ENCODE results near the gene CYBC1.

The CYBC1 gene

DNA sequence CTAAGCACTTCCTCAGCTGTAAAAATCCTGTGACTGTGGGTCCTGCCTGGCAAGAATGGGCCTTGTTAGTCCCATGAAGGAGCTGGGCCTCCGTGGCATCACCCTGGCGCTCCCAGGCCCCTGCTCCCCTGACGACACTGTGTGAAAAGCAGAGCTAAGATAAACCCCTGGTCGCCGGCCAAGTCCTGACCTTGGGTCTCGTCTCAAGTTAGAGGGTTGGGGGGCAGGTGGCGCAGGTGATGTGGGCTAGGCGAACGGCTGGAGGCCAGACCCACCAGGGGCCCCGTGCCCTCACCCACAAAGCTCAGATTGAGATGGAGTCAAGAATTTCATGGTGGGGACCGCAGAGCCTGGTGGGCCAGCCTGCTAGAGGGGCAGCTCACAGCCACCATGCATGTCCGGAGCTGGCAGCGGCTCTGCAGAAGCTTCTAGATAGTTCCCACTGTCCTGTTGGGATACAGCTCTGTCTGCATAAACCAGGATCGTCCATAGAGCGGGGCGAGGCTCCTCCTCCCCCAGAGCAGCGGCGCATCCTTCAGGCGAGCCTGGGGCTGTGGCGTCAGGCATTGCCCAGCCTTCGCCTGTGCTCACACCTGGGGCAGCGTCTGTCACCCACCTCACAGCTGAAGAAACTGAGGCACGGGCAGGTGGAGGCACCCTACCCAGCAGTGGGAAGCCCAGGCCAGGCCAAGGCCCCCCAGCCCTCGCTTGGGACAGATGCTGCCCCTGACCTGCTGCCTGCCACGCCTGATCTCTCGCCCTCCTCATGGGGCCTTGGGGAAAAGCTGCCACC lies 12.0 kb downstream of the CYBC1 start:
- no peak for TF ChIP-seq EZH2 (IDR thresholded peaks at IDR 0.05; ENCODE audit: borderline replicate concordance, low read depth, low read length, severe bottlenecking)
- TF ChIP-seq, protein P1, sequence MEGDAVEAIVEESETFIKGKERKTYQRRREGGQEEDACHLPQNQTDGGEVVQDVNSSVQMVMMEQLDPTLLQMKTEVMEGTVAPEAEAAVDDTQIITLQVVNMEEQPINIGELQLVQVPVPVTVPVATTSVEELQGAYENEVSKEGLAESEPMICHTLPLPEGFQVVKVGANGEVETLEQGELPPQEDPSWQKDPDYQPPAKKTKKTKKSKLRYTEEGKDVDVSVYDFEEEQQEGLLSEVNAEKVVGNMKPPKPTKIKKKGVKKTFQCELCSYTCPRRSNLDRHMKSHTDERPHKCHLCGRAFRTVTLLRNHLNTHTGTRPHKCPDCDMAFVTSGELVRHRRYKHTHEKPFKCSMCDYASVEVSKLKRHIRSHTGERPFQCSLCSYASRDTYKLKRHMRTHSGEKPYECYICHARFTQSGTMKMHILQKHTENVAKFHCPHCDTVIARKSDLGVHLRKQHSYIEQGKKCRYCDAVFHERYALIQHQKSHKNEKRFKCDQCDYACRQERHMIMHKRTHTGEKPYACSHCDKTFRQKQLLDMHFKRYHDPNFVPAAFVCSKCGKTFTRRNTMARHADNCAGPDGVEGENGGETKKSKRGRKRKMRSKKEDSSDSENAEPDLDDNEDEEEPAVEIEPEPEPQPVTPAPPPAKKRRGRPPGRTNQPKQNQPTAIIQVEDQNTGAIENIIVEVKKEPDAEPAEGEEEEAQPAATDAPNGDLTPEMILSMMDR (IDR thresholded peaks at IDR 0.05; ENCODE audit: borderline replicate concordance, extremely low read depth, low read length, poor library complexity, severe bottlenecking) = no peak
- Histone ChIP-seq H3K4me2 (ENCODE audit: insufficient read depth, low read length) (no peak overlapping the region), H3K27me3 (ENCODE audit: insufficient read depth, low read length, poor library complexity) (no peaks in the 10 kb centered on the region), H3K27ac (ENCODE audit: low read length) (no peak overlapping the region), H4K20me1 (ENCODE audit: insufficient read depth, low read length) (peaks cover 25% of the 10 kb centered on the region), H3K4me3 (ENCODE audit: low read depth in 1 of 2, low read length in 2 of 2) (no peak overlapping the region), H3K4me1 (ENCODE audit: insufficient read depth, low read length) (peaks cover 7% of the 10 kb centered on the region; the same call in 1 of the 2 replicates), H2AFZ (ENCODE audit: low read depth, low read length) (no peak overlapping the region), H3K9ac (ENCODE audit: low read depth, low read length) (no peak overlapping the region), H3K36me3 (ENCODE audit: insufficient read depth, low read length) (peaks cover 51% of the 10 kb centered on the region), H3K79me2 (ENCODE audit: insufficient read depth, low read length) (peaks cover 2% of the 10 kb centered on the region; the same call in 1 of the 2 replicates), H3K9me3 (ENCODE audit: insufficient read depth, low read length, severe bottlenecking) (no peaks in the 10 kb centered on the region)
- ATAC-seq (ENCODE audit: insufficient read depth, low read depth) = no peak
- DNase-seq = no peak

DNA sequence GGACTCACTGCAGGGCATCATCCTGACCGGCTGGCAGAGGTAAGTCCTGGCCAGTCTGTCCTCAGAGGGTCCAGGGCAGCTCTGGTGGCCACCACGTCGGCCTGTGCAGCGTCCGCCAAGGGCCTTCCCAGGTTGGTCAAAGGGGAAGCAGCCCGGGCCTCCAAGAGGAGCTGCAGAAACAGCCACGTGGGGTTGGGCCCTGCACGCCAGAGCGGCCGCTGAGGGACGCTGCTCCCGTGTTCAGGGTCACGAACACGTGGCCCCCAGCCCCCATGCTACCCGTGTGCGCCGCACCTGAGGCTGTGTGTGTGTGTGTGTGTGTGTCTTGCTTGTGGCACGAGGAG lies 13.3 kb downstream of the CYBC1 start:
- peaks cover 7% of the 10 kb centered on the region; the same call in 1 of the 2 replicates for H3K4me1 ChIP-seq (ENCODE audit: insufficient read depth, low read length)
- H3K36me3 ChIP-seq (ENCODE audit: insufficient read depth, low read length) = peaks cover 40% of the 10 kb centered on the region
- no peak overlapping the region for H3K27ac ChIP-seq (ENCODE audit: low read length)
- no peak overlapping the region for H3K9ac ChIP-seq (ENCODE audit: low read depth, low read length)
- ATAC-seq (ENCODE audit: insufficient read depth, low read depth) (no peak), DNase-seq (no peak)
- H3K9me3 ChIP-seq (ENCODE audit: insufficient read depth, low read length, severe bottlenecking) = no peaks in the 10 kb centered on the region
- H3K4me3 ChIP-seq (ENCODE audit: low read depth in 1 of 2, low read length in 2 of 2) = no peak overlapping the region
- no peak overlapping the region for H3K4me2 ChIP-seq (ENCODE audit: insufficient read depth, low read length)
- H3K79me2 ChIP-seq (ENCODE audit: insufficient read depth, low read length) = no peaks in the 10 kb centered on the region
- H3K27me3 ChIP-seq (ENCODE audit: insufficient read depth, low read length, poor library complexity) = no peaks in the 10 kb centered on the region
- H2AFZ ChIP-seq (ENCODE audit: low read depth, low read length) = no peak overlapping the region
- H4K20me1 ChIP-seq (ENCODE audit: insufficient read depth, low read length) = peaks cover 14% of the 10 kb centered on the region
- no peak for TF ChIP-seq EZH2 (IDR thresholded peaks at IDR 0.05; ENCODE audit: borderline replicate concordance, low read depth, low read length, severe bottlenecking)
- TF ChIP-seq, protein P1 (IDR thresholded peaks at IDR 0.05; ENCODE audit: borderline replicate concordance, extremely low read depth, low read length, poor library complexity, severe bottlenecking) = no peak

DNA sequence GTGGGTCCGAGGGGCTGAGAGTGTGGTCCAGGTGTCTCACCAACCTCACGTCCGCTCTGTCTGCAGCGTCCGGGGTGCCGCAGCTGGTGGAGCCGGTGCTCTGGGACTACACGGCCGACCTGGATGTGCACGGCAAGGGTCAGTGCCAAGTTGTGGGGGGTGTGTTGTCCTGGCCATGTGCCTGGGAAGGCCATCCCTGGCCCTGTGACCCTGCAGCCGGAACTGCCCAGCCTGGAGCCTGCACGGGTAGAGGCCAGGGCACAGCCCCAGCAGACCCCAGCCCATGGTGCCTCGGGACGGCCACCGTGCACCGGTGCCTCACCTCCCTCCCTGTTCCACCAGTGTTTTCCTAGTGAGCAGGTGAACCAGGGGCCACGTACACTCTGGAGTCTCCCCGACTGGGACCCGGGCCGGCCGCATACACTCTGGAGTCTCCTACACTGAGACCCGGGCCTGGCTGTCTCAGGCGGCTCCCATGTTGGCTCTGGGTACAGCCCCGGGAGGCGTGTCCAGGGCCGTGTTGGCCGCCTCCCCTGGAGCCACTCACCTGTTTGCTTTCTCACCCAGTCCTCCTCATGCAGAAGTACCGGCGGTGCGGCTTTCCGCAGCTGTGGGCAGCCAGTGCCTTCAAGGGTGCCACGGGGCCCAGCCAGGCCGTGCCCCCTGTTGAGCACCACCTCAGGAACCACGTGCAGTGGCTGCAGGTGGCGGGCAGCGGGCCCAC lies 13.8 kb downstream of the CYBC1 start:
- no peaks in the 10 kb centered on the region for H3K9me3 ChIP-seq (ENCODE audit: insufficient read depth, low read length, severe bottlenecking)
- no peak for DNase-seq
- no peak for TF ChIP-seq EZH2 (IDR thresholded peaks at IDR 0.05; ENCODE audit: borderline replicate concordance, low read depth, low read length, severe bottlenecking)
- TF ChIP-seq, protein P1 (IDR thresholded peaks at IDR 0.05; ENCODE audit: borderline replicate concordance, extremely low read depth, low read length, poor library complexity, severe bottlenecking) = no peak

More for the DNA sequence above, 13.8 kb downstream of the CYBC1 start:
- Histone ChIP-seq H3K4me2 (ENCODE audit: insufficient read depth, low read length) (no peak overlapping the region), H3K9ac (ENCODE audit: low read depth, low read length) (no peak overlapping the region), H3K36me3 (ENCODE audit: insufficient read depth, low read length) (peaks cover 37% of the 10 kb centered on the region), H3K27me3 (ENCODE audit: insufficient read depth, low read length, poor library complexity) (no peaks in the 10 kb centered on the region), H3K4me3 (ENCODE audit: low read depth in 1 of 2, low read length in 2 of 2) (no peak overlapping the region), H3K79me2 (ENCODE audit: insufficient read depth, low read length) (no peaks in the 10 kb centered on the region), H3K4me1 (ENCODE audit: insufficient read depth, low read length) (peaks cover 7% of the 10 kb centered on the region; the same call in 1 of the 2 replicates), H4K20me1 (ENCODE audit: insufficient read depth, low read length) (peaks cover 10% of the 10 kb centered on the region), H3K27ac (ENCODE audit: low read length) (no peak overlapping the region), H2AFZ (ENCODE audit: low read depth, low read length) (no peak overlapping the region)
- no peak for ATAC-seq (ENCODE audit: insufficient read depth, low read depth)
